HEK293T (cell line): ENCODE results near the gene CALR3.

Source experiments
- ELF4 ChIP-seq: fragments of 450-650 bp; IDR thresholded peaks from 2 replicates; pipeline ENCODE4 v1.6.1; 2017; ENCODE audit warnings: antibody characterized with exemption
- FOXM1 ChIP-seq: fragments of 450-650 bp; IDR thresholded peaks from 2 replicates; pipeline ENCODE4 v1.6.1; 2017; ENCODE audit warnings: mild to moderate bottlenecking, borderline replicate concordance
- HDGF ChIP-seq: fragments of 450-650 bp; IDR thresholded peaks from 2 replicates; pipeline ENCODE4 v1.6.1; 2017; ENCODE audit warnings: antibody characterized with exemption, borderline replicate concordance
- SP1 ChIP-seq: fragments of 450-650 bp; IDR thresholded peaks from 2 replicates; pipeline ENCODE4 v1.6.1; 2017
- TARDBP ChIP-seq: fragments of 450-650 bp; IDR thresholded peaks from 2 replicates; pipeline ENCODE4 v1.6.1; 2016

DNA sequence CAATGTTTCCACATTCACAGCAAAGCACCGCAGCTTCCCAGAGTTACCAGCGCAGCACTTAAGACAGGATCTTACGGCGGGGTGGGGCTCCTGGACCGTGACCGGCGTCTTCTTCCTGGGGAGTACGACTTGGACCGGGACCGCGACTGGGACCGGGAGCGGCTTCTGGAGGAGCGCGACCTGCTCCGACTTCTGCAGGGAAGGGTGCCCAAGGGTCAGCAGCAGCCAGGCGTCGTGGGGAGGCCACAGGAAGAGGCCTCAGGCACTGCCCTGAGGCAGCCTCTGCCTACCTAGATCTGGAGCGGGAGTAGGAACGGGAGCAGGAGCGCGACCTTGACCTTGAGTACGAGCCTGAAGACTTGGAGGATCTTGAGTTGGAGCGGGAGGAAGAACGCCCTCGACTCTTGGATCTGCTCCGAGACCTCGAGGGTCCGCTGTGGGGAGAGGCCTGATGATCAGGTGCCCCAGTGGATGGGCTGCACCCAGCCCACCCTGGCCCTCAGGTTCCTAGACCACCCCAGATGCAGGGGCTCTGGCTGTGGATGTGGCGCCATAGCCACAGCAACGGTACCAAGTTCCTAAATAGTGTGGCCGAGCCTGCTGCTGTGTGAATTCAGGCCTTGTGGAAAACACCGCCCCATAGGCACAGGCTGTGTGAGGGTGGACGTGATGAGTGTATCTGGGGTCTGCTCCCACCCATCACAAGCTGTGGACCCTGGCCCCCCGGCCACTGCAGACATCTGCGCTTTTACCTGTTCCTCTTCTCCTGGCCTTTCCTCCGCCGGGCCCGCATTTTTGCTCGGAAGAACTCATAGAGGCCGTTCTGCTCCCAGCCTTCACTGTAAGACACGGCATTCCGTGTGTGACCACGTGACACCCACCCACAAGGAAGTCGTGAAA, 24.4 kb upstream of the CALR3 start:
- TF ChIP-seq ELF4 (no peak), SP1 (no peak), FOXM1 (no peak), HDGF (no peak), TARDBP (no peak)
